Measurements from ENCODE around the gene SLC8A1.

SLC8A1 gene

DNA sequence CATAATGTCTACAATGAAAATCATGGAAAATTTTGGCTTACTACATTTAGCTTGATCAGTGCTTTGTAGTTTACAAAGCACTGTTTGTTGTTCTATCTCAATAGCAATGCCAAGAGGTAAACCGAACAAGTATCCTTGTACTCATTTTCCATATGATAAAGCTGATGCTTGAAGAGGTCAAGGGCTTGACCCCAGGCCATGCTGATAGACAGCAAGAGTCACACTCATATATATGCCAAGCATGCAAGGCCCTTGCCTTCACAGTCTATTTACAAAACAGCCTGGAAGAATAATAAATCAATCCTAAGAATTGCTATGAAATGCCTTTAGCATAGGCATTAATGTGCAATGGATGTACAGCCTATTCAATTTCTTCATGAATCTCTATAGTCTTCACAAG lies 71.8 kb downstream of the SLC8A1 start:
- DNase-seq: no peak

DNA sequence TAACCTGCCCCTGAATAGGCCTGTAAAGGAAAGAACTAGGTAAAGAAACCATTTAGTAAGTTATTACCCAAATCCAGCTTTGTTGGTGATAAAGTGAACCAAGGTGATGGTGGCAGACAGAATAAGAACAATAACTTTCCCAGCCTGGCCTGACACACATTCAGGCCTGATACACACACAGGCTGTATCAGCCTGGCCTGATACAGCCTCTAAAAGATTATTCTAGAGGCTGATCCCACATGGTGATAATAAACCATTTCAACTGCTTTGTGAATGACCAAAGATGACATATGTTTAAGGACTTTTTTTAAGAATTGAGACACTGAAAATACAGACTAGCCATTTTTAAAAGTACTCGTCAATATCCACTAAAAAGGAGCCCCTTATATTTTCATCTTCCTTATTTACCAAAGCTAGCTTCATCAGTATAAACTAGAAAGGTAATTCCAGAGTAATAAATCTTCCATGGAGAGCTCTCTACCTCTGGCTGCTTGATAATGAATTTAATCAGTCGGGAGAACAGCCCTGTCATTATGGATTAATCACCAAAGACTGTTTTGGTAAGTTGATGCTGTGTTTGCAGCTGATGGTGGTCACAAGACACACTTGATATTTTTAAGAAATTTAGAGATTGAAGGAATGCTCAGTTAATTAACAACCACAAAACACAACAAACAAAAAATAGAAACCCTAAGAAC lies 77.2 kb downstream of the SLC8A1 start:
- DNase-seq: no peak

DNA sequence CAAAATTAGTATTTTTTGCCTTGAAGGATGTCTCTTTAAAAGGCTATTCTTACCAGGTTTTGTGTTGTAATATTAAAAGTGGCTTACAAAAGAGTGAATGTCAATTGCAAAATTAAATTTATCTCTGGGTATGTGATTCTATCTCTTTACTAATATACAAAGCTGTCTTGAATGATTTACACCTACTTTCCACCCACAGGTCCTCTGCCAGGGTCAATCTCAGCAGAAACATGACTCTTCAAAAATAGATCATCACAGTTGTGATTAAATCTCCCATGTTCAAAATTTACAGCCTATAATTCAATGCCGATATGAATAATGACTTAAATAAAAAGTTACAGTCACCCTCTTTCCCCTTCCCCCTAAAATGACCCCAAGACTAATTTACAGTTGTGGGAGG lies 78.8 kb downstream of the SLC8A1 start:
- DNase-seq: no peak

DNA sequence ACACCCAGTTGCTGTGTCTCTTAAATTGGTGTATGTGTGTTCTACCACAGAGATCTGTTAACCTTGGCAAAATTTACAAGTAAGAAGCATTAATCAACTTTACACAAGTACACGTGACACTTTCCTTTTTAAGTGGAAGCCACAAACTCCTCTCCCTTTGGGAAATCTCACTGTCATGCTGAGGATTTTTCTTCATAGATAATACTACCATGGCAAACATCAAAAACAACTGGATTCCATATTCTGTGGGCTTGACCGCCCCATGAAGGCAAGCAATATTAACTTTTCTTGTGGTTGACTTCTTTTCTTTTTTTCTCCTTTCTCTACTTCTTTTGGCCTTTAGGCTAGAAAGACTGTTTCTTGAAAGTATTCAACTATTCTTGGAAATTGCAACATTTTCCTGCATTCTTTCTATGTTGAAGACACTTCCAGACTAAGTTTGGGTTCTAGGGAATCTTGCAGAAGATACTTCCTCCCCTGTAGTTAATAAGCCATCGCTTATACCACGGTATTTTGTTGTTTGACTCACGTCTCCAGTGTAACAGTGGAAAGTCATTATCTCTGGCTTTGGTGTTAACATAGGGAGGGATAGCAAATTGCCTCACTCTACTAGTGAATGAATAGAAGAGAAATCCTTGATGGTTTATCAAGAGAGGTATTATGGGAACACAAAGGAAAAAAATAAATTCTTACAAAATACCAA lies 79.5 kb downstream of the SLC8A1 start:
- DNase-seq: no peak

DNA sequence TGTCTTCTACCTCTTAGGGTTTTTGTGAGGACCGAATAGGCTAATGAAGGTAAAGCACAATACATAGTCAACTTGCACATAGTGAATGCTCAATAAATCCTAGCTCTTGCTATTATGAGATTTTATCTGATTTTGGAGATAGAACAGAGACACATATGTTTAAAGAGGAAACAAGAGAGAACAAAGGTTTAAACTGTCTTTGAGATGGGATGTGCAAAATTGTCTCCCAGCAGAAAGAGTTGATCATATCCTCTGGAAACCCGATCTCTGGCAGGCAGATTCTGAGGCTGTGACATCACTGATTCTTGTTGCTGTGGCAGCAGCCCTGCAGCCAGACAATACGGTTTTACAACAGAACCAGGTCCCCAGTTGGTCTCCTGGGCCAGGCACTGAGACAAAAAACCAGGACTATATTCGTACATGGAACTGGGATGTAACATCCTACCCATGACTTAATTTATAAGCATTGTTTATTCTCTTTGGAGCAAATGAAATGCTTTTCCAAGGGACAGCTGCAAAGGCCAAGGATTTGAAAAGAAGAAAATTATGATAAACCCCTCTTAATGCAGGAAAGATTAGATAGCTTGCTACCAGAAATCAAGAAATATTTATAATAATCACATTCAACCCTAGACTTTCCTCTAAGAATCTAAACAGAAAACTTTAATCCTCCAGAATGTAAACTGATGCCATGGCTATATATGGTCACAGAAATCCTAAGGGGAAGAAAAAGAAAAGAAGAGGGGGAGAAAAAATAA lies 80.2 kb downstream of the SLC8A1 start:
- no peak for DNase-seq

DNA sequence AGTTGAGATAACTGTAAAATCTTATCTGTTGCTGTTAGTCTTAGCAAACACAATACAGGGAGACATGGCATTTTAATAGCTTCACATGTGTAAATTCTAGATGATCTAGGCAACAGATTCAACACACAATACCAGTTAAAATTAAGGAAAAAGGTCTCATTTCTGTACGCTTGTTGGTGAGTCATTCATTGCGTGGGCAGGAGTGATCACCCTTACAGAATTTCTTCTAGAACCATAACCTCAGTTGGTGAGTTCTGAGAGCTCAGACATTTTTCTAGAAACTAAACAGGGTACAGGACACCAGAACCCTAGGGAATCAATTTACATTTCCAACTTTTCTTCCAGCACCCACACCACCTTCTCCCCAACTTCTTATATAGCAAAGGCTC lies 81.9 kb downstream of the SLC8A1 start:
- DNase-seq: no peak

DNA sequence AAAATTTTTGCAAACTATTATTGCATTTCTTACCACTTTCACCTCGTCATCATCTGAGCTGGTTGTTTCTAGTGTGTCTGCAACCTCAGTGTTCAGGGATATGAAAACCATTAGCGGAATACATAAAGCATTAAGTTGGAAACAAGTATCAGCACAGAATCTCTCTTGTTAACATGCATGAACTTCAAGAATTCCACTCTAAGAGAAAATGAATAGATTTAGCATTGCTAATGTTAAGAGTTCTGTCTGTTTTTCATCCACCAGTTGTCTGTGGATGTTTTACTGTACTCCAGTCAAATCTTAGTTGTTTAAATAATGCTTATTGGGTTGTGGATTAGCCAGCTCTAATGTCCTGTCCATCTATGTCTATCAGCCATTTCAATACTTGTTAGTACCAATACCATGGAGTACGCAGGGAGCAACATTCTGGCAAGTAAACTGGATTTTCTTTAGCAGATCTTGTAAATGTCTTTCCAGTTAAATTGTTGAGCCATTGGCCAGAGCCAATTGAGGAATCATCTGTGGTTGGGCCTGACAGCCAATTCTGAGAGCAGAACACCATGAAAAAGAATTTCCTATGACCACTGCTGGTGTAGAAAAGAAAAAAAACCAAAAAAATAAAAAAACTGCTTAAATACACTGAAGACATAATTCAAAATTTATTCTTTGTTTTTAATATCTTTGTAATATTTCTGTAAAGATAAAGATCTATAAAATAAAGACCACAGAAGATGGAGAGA lies 82.5 kb downstream of the SLC8A1 start:
- no peak for DNase-seq

DNA sequence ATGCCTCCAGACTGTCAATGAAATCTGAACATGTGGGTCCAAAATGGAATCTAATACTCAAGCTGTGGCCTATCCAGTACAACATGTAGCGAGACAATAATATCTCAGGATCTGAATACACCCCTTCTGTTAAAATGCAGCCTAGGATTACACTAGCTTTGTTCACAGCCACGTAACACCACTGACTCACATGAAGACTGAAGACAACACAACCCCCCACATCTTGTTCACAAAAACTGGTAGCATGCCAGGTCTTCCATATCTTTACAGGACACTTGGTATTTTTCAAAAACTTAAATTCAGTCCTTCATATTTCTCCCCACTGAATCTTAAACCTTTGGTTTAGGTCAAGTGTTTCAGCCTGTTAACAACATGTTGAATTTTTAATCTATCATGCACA lies 84.2 kb downstream of the SLC8A1 start:
- DNase-seq: no peak

DNA sequence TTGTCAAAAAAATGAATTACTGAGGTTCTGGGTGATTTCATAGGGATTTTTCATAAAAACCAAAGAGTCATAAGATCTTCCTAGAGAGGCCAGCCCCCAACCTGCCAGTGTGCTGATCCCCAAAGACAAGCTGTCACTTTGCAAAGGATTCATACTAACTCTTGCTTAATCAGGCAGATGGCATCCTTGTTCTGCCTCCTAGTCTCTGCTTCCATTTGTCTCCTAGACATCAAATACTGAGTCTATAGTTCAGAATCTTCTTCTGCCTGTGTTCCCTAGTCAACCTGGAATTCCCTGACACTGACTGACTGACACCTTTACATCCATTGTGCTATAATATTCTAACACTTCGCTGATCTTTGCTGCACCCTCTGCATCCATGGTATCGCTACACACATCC lies 84.9 kb downstream of the SLC8A1 start:
- DNase-seq: no peak

DNA sequence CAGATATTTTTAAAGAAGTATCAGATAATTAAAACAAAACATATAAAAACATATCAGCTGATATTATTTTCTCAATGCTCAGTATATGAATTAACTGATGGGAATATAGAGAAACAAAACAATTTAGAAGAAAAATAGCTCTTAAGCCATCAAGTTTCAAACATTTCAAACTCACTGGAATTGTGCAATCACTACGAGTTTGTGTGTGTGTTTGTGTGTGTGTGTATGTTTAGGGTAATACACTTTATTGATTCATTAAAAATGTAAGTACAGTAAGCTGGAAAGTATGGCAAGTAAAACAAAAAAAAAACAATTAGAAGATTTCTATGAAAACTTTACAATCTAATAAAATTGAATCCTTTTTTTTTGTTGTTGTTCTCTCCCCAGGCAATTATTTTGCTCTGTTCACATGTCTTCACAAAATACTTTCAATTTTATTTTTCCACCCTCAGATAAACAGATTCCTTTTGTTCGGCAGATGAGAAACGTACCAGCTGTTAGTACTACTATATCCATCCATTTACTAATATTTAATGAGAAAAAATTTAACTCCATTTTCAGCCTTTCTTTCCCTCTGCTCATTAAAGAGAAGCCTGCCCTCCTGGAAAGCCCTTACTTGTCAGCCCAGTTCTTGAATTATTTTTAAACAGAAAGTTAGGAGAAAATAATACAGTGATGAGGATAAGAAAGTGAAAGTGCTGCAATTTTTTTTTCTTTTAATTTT lies 87.6 kb downstream of the SLC8A1 start:
- no peak for DNase-seq

DNA sequence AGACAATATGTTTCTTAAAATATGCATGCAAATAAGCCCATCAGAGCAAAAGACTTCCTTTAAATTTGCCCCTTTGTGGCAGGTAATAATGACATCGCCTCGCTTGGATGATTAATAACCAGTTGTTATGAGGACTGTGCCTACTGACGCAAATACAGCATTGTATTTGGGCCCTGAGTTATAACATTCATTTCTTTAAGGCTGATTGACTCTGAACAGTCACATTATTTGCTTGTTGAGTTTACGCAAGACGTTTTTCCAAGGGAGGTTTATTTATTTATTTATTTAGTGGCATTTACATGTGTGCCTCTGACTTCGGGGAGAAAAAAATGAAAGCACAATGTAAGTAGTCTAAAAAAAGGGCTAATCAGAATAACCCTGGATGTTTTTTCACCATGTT lies 88.3 kb downstream of the SLC8A1 start:
- no peak for DNase-seq

DNA sequence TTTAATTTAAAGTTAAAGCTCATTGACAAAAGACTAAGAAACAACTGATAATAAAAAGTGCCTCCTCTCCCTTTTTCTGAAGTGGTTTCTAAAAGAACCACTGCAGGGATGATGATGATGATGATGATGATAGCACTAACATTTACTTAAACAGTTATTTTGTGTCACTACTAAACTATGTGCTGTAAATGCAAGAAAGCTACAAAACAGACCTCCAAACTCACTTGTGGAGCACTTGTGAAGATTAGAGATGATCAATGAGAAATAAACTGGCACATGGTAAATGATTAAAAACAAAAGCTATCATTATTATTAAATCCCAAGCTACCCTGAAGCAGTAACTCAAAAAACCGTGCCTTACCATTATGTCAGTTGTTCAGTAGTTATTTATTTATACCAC lies 88.7 kb downstream of the SLC8A1 start:
- DNase-seq: no peak

DNA sequence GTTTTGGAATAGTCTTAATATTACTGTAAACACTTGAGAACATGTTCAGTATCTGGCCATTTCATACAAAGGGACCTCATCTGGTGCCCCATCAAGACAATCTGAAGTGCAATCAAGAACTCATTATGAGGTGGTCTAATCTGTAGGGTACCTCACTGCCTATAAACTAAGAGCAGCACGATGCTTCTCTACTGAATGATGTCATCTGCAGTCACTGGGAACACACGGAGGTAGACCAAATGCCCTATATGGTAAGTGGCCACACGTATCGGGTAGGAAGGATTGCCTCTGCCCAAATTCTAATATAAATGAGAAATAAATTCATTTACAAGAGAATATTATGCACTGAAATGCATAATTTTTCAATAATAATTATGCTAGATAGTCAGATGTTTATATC lies 90.4 kb downstream of the SLC8A1 start:
- no peak for DNase-seq

DNA sequence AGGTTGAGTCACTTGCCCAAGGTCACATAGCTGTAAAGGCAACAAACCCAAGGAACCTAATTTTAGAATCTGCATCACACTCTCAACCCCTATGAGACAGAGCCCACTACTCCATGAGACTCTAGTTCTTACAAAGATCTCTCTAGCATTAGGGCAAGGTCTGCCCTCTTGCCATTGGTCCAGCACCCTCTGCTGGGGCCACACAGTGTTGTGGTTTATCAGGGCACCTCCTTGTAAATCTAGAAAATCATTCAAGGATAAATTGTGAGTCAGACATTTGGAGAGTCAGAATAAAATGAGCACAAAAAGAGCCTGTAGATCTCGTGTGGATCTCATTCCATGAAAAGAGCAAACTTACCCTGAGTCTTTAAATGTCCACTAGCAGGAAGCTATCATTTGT lies 91.2 kb downstream of the SLC8A1 start:
- DNase-seq: no peak

DNA sequence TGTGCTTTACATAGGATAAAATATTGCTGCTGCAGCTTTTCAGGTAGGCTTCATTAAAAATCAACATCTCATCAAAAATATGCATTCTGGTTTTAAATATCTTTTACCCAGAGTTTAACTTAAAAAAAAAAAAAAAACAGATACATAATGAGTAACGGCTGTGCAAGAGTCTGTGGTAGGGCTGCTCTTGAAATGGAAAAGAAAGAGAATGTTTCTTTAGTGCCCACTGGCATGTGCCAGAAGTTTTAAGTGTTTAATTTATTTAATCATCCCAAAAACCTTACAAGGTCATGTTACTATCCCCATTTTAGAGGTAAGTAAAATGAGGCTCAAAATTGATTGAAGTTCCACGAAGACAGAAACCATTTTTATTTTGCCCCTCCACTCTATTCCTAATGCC lies 92.1 kb downstream of the SLC8A1 start:
- no peak for DNase-seq

DNA sequence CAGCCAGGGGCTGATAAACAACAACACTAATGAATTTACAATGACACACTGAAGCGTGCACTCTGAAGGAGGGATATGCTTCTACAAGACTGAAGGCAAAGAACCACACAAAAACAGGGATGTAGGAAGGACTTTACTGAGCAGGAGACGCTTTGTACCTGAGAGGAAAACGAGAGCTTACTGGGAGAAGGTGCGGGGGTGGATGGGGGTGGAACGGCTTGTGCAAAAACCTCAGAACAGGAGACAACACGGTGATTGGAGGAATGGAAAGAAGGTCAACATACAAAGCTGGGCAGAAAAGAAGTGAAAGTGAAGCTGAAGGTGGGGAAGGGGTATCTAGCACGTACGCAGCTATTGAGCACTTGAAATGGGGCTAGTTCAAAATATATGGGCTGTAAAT lies 93.1 kb downstream of the SLC8A1 start:
- no peak for DNase-seq

DNA sequence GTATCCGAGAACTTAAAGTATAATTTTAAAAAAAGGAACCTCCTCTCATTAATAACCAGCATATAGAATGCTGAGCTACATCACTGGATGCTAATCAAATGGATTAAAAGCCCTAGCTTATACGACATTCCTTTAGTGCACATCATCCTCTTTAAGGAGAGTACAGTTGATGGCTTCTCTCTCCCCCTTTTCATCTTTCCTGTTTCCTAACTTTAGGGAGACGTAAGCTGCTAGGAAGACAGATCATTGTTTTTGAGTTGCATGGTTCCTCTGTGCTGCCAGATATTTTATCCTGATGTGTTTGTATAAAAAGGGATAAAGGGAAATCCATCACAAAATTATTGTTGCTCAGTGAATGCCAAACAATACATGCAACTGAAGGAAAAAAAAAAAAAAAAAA lies 94.2 kb downstream of the SLC8A1 start:
- DNase-seq: no peak

DNA sequence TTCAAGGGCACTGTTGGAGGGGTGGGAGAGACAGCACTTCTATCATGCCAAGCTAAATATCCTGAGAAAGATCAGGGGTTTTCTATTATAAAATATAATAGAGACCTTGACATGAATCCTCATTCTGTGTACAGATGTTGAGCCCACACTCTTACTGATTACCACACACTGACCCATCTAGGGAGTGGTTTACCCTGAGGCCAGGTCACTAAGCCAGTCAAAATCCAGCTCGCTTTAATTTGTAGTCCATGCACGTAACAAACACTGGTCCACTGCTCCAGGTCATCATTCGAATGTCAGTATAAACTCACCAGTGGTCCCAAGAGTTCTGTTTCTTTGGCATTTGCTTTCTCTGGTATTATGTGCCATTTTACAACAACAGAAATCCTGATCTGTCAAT lies 96.4 kb downstream of the SLC8A1 start:
- DNase-seq: no peak

DNA sequence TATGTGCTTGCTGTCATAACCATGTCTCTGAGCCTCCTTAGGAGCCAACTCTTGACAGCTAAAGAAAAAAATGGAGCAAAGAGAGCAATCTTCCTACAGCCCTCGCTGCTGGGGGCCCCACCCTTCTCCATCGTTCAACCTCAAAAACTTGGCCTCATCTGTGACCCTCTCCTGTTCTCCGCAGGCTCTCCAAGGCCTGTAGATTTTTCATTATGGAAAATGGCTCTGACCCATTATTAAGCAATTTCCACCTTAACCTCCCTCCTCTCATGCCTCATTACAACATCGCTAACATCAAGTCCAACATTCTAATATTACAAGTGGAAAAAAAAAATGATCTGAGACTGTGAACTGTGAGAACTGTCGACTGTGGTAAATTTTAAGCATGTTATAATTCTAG lies 98.7 kb downstream of the SLC8A1 start:
- no peak for DNase-seq

DNA sequence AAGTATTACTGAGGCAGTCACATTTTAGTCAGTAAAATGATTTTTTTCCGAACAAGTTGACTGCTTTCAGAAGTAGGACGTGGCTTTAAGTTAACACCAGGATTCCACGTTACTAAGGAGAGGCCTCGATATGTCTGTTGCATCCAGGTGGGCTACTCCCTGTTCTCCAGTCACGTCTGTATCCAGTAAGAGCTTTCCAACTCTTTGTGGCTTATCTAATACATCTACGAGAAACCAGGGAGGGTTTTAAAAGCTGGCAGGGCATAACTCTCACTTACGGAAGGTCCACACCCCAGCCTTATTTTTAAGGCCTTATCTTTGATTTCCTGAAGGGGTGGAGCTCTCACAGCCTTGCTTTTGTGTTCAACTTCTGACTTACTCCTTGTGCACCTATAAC lies 99.2 kb downstream of the SLC8A1 start:
- no peak for DNase-seq

DNA sequence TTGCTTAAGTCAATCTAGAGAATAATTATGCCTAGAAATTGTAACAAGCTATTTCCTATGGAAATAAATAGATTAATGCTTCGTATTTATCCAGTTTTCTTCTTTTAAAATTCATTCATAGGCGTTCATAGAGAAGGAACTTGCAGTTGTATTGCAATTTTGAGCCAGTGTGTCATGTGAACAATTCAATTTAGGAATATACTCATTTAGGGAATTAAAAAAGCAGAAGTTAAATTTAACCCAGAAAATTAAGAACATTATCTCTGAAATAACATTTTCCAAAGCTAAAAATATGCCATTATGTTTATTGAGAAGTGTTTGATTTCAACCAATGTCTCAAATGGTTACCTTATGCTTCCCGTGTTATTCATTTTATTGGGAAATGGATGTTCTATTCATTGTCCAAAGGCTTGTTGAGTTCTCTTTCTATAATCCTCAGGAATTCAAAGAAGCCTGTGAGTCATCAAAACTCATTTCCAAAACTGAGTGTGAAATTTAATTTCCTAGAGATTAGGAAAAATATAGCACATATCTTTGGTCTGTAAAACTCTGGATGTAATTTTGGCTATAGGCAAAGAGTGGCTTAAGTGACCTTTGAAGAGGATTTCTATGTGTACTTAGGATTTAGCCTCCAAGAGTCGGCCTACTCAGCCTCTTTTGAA lies 99.7 kb downstream of the SLC8A1 start:
- DNase-seq: no peak

DNA sequence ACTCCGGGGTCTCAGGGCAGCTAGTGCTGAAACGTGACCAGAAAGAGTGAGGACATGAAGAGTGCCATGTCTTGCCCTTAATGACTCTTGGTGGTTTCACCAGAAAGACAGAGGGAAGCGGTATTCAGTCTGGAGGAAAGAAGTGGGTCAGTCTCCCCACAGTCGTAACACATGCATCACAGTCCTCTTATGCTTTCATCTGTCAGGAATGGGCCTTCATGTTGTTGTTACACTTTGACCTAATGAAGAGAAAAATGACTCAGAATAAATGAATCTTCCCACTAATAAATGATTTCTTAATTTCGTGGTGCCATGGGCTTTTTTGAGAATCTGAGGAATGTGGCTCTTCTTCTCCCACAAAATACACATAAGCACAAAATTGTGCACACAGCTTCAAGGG lies 103.2 kb downstream of the SLC8A1 start:
- no peak for DNase-seq

All from SHP77 (cell line).